Activated CD8-positive, alpha-beta memory T cell treated with anti-CD3 and anti-CD28 coated beads, Interleukin-2, amount 50 U/mL, for 24 hours (primary cell): ENCODE data around the gene CCDC102B.

Source experiments
- DNase-seq: peaks from one replicate; pipeline ENCODE4 v3.0.0-alpha.2; 2020; ENCODE audit errors: extremely low read depth

The CCDC102B gene

GRCh38 chr18:69082499-69082898, 284.6 kb downstream of the CCDC102B start:
- DNase-seq: no peak

GRCh38 chr18:69085951-69086350, 288.1 kb downstream of the CCDC102B start:
- no peak for DNase-seq

- no peak for DNase-seq
These were observed 291.1 kb downstream of the CCDC102B start for GRCh38 chr18:69088973-69089372.

GRCh38 chr18:69097349-69097748, 299.5 kb downstream of the CCDC102B start:
- no peak for DNase-seq

GRCh38 chr18:69102959-69103358, 305.1 kb downstream of the CCDC102B start:
- no peak for DNase-seq
